ENCODE measurements around the gene C1QTNF8.

DNA sequence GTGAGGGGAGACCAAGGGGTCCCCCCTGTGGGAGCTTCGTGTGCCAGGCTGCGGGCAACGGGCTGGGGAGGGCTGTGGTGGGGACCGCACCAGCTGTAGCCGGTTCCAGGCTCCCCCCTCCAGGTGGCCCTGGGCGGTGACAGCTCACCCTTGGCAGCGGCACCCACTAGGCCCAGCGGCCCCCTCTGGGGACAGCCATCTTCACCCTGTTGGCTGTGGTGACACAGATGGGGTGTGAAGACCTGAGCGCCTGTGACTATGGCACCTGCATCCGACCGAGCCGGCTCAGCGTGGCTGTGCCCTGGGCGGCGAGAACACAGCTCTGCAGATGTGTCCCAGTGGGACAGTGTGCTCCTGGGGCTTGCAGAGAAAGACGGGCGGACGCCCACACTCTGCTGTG lies 1.1 kb upstream of the C1QTNF8 start:
- TF ChIP-seq EZH2phosphoT487 (IDR thresholded peaks at IDR 0.05; ENCODE audit: insufficient read depth, low read depth) = no peak
- no peak for TF ChIP-seq EZH2 (IDR thresholded peaks at IDR 0.05; ENCODE audit: insufficient read depth, poor library complexity, severe bottlenecking)

All from GM23248 (cell line).